ENCODE results near the gene SPIN4.
"Not testable (repeated sequence)": the region's sequence is repeated elsewhere in the genome, so short reads cannot be mapped to it uniquely, and the experiment has no call there.

SPIN4 gene

DNA sequence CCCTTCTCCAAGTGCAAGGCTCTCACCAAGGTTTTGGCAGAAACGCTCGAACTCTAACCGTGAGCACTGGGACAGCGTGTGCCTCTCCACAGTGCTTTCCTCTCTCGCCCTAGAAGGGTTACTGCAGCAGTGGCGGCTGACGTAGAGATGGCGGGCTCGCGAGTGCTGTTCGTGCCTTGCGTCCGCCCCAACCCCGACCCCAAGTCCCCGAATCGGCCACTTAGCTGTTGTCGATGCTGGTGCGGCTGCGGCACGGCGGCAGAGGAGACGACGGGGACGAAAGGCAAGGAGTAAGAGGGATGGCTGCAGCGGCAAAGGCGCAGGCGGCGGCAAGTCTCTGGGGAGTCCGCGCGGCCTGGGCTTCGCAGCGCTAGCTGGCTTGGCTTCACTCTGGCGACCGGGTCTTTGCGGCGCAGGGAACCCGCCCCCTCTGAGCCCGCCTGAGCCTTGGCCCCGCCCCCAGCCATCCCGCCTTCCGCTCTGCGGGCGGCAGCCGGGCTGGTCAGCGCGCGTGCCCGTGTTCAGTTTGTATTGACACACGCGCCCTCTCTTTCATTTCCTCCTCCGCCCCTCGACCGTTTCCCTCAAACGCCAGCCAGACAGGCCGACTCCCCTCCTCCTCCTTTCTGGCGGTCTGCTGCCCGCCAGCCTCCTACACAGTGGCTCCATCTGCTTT lies at the start of gene SPIN4:
Gene SPIN4 (minus strand): TSS at position 392 of the 676 bp plus-strand sequence. CDS start 513 bp downstream, outside the sequence.
- peak; percentile 77 for DNase-seq (ENCODE audit: low spot score)

DNA sequence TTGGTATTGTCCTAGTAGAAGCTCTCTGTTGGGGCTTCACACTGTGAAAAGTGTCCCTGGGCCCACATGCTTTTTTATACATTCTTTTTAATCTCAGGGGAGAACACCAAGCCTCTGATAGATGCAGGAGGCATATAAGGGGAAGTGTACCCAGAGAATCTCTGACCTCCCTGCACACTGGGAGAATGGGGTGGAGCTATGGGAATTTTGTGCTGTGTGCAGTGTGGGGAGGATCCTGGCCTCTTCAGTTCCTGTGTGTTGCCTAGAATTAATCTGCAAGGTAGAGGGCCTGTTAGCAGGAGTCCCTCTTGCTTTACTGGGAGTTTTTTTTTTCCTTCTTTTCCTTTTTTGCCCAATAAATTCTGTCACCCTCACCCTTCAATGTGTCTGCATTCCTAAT lies 49.2 kb upstream of the SPIN4 start:
- DNase-seq (ENCODE audit: low spot score) = no peak

DNA sequence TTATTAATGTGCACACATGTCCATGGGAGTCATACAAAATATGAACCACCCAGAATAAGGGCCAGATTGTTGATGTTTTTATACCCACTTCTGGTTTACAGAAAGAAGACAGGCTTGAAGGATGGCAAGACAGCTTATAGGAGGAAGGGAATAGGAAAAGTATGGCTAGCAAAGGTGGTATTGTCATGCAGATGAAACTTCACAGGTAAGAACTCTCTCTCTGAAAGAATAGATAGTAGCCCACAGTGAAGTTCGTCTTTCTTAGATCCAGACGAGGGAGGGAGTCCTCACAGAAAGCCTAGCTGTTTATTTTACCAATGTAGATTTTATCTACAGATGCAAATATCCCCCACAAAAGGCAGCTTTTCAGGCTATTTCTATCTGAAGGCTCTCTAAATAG lies 43.7 kb upstream of the SPIN4 start:
- DNase-seq (ENCODE audit: low spot score) = no peak

DNA sequence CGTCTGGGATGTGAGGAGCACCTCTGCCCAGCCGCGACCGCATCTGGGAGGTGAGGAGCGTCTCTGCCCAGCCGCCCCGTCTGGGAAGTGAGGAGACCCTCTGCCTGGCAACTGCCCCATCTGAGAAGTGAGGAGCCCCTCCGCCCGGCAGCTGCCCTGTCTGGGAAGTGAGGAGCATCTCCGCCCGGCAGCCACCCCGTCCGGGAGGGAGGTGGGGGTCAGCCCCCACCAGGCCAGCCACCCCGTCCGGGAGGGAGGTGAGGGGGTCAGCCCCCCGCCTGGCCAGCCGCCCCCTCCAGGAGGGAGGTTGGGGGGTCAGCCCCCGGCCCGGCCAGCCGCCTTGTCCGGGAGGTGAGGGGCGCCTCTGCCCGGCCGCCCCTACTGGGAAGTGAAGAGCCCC lies 42.0 kb upstream of the SPIN4 start:
- DNase-seq (ENCODE audit: low spot score) = not testable (repeated sequence)

DNA sequence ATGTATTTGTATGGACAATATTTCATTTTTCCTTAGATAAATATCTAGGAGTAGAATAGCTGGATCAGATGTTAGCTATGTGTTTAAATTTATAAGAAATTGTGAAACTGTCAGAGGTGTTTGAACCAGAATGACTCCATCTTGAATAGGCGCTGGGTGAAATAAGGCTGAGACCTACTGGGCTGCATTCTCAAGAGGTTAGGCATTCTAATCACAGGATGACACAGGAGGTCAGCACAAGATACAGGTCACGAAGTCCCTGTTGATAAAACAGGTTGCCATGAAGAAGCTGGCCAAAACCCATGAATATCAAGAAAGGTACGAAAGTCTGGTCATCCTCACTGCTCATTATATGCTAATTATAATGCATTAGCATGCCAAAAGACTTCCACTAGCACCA lies 36.3 kb upstream of the SPIN4 start:
- DNase-seq (ENCODE audit: low spot score) = no peak

DNA sequence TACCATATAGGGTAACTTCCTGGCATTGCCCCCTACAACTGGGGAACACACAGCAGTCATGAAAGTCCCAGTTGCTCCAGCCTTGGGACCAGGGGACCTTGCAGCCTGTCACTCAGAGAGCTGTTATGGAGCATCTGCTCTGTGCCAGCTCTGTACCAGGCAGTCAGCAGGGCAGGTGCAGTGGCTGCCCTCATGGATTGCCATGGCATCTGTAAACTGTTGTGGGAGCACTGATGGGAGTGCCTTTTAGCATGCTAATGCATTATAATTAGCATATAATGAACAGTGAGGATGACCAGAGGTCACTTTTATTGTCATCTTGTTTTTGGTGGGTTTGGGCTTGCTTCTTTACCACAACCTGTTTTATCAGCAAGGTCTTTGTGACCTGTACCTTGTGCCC lies 33.1 kb upstream of the SPIN4 start:
- not testable (repeated sequence) for DNase-seq (ENCODE audit: low spot score)

DNA sequence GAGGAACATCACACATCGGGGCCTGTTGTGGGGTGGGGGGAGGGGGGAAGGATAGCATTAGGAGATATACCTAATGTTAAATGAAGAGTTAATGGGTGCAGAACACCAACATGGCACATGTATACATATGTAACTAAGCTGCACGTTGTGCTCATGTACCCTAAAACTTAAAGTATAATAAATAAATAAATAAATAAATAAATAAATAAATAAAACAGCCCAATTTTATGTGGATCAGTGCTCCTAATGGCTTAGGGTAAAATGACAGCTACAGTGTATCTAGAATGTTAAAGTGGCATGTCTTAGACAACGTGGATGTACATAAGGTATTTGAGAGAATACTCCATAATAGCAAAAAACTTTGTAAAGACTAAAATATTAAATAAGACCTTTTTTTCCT lies 21.9 kb upstream of the SPIN4 start:
- DNase-seq (ENCODE audit: low spot score) = not testable (repeated sequence)

DNA sequence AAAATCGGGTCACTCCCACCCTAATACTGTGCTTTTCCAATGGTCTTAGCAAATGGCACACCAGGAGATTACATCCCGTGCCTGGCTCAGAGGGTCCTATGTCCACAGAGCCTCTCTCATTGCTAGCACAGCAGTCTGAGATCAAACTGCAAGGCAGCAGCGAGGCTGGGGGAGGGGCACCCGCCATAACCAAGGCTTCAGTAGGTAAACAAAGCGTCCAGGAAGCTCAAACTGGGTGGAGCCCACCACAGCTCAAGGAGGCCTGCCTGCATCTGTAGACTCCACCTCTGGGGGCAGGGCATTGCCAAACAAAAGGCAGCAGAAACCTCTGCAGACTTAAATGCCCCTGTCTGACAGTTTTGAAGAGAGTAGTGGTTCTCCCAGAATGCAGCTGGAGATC lies 16.6 kb upstream of the SPIN4 start:
- not testable (repeated sequence) for DNase-seq (ENCODE audit: low spot score)

DNA sequence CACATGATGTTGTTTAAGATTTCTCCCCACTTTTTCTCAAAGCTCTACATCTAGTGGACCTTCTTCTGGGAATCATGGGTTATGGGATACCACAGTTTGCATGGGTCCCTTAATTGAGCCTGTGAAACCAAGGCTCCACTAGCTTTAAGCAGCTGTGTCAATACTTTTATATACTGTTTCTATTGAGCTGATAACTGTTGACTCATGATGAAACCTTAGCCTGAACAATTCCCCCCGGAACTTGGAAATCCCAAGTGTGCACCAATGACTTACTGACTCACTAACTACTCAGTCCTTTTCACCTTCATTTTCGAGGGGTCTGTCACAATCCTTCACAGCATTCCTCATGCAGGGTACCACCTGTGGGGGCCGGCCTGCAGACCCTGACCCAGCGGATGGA lies 12.7 kb upstream of the SPIN4 start:
- no peak for DNase-seq (ENCODE audit: low spot score)

DNA sequence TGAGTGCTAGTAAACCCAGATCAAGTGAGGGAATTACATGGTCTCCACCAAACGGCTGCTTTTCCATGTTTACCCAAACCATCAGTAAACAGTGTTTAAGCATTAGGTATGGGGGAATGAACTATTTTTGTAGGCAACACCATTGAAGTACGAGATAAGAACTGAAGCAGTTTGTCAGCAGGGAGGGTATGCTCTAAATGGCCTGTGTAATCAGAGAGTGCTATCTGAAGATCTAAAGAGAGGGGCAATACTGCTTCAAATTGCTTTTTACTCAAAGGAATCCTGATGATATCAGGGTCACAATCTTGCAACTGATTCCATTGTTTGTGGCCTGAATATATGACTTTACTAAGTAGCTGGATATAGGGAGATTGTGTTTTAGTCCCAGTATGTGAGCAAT lies 10.4 kb upstream of the SPIN4 start:
- DNase-seq (ENCODE audit: low spot score) = no peak

DNA sequence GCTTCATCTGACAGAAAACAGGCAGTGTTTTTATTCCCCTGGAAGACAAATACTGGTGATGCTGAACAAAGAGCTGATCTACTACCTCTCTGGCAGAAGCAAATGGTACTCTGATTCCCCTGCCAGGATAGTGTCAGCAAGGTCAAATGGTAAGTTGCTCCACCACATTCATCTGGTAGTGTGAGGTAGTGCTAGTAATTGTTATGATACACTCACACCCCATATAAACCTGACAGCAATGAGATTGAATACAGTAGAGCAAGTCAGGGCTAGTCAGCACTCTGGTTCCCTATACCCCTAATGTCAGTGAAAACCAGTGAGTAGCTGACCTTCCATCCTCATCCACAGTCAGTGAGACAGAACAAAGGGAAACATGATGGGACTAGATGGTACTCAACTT lies 3.4 kb upstream of the SPIN4 start:
- DNase-seq (ENCODE audit: low spot score) = no peak

DNA sequence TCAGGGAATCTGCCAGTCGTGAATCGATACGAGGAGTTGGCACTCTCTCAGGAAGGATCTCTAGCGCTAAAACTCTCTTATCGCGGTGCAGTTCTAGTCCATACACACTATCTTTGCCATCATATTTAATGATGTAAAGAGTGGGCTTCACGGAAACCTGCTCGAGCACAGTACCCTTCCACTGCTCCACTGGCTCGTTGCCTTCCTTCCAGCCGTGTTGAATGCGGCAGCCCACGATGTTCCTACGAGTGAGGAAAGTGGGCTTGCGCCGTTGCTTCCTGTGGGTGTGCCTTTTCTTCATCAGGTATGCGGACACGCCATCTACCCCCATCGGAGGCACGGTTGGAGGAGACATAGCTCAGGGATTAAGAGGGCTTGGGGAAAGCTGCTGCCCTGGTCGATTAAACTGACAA lies 661 bp downstream of the SPIN4 start:
- peak; percentile 24 for DNase-seq (ENCODE audit: low spot score)

DNA sequence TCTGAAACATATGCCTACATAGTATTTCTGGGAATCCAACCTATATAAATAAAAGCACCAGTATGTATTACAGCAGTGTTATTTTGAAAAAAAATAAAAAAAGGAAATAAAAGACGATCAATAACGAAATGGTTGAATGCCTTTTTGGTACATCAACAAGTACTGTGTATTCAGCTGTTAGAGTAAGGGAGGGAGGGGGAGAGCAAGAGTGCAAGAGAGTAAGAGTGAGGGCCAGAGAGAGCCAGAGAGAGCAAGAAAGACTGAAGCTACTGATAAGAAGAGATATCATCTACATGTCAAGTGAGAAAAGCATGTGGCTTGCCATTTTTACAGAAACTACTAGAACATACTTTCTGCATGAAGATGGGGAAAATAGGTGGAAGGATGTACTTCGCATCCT lies 1.8 kb downstream of the SPIN4 start:
- no peak for DNase-seq (ENCODE audit: low spot score)

DNA sequence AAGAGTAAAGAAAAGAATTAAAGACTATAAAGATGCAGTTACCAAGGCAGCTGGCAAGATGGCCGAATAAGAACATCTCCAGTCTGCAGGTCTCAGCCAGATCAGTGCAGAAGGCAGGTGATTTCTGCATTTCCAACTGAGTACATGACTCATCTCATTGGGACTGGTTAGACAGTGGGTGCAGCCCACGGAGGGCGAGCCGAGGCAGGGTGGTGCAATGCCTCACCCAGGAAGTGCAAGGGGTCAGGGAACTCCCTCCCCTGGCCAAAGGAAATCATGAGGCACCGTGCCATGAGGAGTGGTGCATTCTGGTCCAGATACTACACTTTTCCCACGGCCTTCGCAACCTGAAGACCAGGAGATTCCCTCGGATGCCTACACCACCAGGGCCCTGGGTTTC lies 20.5 kb downstream of the SPIN4 start:
- DNase-seq (ENCODE audit: low spot score) = no peak

DNA sequence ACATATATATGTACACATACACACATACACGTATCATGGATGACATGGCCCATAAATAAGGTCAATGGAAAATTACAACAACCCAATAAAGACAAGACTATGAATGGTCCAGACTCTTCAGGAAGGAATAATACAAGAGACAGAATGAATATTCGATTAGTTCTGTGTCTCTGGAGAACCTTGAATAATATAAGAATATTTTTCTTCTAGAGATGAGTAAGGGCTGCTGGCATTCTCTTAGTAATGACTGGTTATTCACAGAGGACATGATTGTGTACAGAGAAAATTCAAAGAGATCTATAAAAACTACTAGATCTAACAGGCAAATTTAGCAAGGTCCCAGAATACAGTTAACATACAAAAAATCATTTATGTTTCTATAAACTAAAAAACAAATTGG lies 23.3 kb downstream of the SPIN4 start:
- DNase-seq (ENCODE audit: low spot score) = no peak

DNA sequence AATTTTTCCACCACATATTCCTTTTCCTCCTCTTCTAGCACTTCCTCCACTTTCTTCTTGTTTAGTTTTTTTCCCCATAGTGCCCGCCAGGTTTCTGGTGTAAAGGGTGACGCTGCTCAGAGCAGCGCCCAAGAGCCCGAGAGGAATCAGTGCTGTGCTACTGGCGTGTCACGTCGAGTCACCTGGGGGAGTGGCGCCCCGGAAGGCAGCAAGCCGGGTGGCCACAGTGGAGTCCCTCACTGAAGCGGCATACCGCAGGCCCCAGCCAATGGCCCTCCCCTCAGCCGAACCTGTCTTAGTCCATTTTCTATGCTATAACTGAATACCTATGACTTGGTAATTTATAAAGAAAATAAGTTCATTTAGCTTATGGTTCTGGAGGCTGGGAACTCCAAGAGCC lies 51.5 kb downstream of the SPIN4 start:
- DNase-seq (ENCODE audit: low spot score) = no peak
